Cortex of kidney (tissue), 1 donor: Measurements from ENCODE around the gene ZDHHC11.

Source experiments
- DNase-seq: peaks from one replicate; lab custom pipeline; 2025; lab: John Stamatoyannopoulos, UW

Gene ZDHHC11, protein sequence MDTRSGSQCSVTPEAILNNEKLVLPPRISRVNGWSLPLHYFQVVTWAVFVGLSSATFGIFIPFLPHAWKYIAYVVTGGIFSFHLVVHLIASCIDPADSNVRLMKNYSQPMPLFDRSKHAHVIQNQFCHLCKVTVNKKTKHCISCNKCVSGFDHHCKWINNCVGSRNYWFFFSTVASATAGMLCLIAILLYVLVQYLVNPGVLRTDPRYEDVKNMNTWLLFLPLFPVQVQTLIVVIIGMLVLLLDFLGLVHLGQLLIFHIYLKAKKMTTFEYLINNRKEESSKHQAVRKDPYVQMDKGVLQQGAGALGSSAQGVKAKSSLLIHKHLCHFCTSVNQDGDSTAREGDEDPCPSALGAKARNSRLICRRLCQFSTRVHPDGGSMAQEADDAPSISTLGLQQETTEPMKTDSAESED

DNA sequence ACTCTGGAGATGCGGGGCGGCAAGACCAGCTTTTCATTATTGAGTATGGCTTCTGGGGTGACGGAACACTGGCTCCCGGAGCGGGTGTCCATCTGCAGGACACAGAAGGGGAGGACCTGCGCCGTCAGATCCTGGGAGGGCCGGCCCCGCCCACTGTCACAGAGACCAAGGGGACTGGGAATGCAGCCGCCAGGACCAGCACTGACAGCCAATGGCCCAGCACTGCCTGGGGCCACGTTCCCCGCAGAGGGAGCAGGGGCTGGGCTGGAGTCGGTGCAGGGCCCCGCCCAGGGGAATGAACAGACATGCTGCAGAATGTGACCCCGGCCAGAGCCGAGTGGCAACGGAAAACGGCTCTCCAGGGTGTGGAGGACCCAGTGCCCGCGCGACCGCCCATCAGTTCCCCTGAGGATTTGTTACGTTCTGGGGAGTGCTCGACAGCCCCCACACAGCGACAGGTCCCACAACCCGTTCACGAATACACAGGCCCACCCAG lies at the start of gene ZDHHC11:
Gene ZDHHC11 (minus strand): TSS at position 476 of the 496 bp plus-strand sequence. CDS start 384 bp downstream, at position 92.
- DNase-seq: no peak

DNA sequence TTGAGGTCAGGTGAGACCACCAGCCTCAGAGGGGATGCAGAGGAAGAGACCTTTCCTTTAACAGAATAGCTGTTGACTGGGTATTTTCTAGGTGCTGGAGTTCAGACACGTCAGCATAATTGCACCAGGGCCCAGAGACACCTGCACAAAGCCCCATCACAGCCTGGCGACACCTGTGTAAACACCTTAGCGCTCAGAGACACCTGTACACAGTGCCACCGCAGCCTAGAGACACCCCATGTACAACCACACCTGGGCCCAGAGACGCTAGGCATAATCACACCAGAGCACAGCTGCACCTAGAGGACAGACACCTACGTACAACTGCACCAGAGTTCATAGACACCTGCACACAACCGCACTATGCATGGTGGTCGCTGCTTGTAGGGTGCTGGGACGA lies 42.9 kb upstream of the ZDHHC11 start:
- DNase-seq: no peak

GRCh38 chr5:893137-893506 lies 42.3 kb upstream of the ZDHHC11 start:
- no peak for DNase-seq

DNA sequence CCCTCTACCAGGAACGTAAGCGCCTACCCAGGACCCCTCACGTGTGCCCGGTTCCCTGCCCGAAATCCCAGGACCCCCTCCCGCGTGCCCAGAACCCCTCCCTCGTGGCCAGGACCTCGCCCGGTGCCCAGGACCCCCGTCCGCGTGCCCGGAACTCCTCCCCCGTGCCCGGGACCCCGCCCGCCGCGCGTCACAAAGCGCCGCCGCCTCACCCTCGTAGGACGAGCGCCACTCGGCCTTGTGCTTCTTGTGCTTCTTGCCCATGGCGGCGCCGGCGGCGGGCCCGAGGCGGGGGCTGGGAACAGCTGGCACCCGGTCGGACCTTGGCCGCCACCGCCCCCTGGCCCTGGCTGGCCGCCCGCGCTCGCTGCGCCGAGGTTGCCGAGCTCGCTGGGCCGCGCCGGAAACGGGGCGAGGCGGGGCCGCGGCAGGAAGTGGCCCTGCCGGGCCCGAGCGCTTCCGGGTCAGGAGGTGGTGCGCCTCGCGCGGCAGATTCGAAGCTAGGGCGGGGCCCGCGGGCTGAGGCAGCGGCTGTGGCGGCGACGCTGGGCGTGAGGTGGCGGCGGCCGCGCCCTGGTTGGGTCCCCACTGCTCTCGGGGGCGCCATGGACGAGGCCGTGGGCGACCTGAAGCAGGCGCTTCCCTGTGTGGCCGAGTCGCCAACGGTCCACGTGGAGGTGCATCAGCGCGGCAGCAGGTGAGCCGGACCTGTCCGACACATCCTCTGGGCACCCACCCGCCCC lies 41.8 kb upstream of the ZDHHC11 start, which contains the start of the genes BRD9 and TRIP13:
Gene BRD9 (minus strand): TSS at position 408 of the 743 bp plus-strand sequence. CDS start 144 bp downstream, at position 264.
Gene TRIP13 (plus strand): TSS at position 491 of the 743 bp plus-strand sequence. CDS start 115 bp downstream, at position 606.
- peak; percentile 59 for DNase-seq

- no peak for DNase-seq
These were observed 41.1 kb upstream of the ZDHHC11 start for GRCh38 chr5:891837-892393.

GRCh38 chr5:891117-891836 lies 40.5 kb upstream of the ZDHHC11 start:
- DNase-seq: peak; percentile 32

DNA sequence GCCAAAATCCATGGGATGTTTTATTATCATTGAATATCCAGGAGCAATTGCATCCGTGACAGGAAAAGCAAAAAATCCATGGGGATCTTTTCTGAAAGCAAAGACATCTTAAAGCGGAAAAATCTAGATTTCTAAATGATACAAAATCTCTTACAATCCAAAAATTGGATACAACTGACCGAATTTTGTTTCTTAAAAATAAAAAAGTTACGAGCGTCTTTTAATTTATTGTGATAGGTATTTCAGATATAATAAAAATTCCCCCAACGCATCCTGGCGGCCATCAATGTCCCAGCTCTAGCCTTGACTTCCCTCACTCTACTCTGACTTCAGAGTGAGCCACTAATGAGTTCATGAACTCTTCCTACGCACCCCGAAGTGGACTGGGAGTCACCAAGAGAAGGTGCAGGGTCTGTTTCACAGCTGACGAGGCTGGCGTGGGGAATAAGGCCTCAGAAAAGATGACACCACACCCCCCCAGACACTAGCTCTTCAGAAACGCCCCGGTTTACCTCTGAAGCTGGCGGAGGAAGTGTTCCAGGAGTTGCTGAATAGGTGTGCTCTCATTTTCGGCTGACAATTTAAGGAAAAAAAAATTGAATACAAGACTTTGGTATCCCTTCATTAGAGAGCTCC lies 38.4 kb upstream of the ZDHHC11 start:
- DNase-seq: no peak

GRCh38 chr5:888638-889035 lies 37.9 kb upstream of the ZDHHC11 start:
- no peak for DNase-seq

DNA sequence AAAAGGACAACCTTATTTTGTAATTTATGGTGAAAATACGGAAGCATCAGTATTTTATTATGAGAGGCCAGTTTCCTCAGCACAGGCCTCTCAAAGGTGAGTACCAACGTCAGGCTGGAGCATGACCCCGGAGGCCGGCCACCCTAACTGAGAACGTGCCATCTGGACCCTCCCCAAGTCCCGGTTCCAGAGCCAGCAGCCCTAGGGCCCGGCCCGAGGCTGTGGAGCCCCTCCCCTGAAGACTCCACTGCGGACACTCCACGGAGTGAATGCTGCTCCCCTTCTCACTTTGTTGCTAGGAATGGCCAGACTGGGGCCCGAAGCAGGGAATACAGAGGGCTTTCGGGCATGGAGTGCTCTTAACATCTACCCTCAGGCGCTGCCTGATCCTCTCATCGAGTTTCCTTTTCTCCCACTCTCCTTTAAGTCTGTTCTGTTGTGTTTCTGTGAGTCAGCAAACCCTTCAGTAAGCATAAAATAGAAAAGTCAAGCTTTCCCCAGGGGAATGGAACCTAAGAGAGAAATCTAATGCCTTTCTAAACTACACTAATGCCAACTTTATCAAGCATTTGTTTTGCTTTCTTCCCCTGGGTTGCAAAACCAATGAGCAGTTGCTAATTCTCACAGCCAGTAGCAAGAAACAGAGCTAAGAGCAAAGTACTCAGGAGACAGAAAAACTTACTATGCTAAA lies 37.3 kb upstream of the ZDHHC11 start:
- DNase-seq: no peak

DNA sequence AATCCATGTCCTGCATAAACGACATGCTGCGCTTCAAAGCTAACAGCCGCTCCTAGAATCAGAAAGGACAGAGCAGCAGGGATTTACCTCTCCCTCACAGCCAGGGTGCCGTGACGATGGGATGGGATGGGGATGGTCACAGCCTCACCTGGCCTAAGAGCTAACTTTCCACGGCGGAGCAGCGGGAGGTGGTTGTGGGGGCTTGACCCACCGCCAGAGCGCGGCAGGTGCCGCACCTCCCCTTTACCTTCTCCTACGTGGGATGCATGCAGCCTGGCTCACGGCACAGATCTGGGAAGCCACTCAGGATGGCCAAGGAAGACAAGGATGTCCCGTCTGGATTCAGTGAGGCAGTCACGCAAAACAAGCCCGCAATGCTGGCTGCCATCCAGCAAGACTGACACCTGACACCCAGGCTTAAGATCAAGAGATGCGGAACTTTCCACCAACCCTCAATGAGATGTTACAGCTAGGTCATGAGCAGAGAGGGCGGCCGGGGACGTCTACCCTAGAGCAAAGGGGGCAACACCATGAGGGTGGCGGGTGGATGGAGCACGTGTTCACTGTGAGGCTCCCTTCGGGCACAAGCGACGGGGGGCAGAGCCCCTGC lies 36.0 kb upstream of the ZDHHC11 start:
- no peak for DNase-seq

GRCh38 chr5:886036-886435 lies 35.2 kb upstream of the ZDHHC11 start:
- no peak for DNase-seq

GRCh38 chr5:885529-885928 lies 34.7 kb upstream of the ZDHHC11 start:
- no peak for DNase-seq

DNA sequence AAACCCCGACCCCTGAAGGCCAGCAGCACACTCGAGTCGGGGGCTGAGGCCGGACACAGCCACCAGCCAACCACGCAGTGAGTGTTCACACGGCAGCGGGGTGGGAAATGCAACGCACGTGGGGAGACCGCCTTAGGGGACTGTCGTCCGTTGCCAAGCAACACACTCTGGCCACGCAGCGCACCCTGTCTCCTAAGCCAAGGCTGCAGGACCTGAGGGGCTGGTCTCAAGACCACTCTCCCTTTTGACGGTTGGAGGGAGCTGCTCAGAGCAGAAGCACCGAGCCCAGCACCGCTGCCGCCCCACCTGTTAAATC lies 34.3 kb upstream of the ZDHHC11 start:
- DNase-seq: no peak

DNA sequence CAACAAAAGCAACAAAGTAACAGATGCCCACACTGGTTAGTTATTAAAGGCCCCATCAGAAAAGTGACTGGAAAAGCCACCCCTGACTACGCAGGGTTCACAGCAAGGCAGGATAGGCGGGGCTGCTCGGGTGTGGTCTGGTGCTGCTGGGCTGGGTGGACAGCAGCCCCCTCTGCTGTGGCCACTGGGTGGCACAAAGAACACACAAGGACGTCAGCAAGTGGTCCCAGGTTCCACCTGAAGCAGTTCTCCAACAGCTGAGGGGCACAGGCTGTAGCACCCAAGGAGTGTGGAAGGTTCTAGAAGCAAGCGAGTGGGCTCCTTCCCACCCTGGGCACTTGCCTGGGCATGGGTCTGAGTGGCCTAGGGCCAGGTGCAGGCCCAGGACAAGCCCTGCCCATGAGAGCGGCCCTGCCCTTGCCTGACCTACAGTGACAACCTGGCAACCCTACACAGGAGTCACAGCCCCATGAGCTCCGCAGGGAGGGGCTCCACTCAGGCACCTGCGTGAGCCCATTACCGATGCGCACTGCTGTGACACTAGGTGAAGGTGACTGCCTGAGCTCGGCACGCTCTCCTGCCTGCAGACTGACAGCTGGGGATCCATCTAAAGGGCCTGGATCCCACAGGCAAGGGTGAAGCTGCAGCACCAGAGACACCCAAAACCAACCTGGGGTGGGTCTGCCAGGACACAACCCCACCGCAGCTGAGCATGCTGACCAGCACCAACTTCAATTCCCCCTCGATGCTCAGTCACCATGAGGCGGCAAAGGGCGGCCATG lies 33.8 kb upstream of the ZDHHC11 start:
- DNase-seq: no peak

- DNase-seq: no peak
These were observed 32.8 kb upstream of the ZDHHC11 start for GRCh38 chr5:883475-884181.

DNA sequence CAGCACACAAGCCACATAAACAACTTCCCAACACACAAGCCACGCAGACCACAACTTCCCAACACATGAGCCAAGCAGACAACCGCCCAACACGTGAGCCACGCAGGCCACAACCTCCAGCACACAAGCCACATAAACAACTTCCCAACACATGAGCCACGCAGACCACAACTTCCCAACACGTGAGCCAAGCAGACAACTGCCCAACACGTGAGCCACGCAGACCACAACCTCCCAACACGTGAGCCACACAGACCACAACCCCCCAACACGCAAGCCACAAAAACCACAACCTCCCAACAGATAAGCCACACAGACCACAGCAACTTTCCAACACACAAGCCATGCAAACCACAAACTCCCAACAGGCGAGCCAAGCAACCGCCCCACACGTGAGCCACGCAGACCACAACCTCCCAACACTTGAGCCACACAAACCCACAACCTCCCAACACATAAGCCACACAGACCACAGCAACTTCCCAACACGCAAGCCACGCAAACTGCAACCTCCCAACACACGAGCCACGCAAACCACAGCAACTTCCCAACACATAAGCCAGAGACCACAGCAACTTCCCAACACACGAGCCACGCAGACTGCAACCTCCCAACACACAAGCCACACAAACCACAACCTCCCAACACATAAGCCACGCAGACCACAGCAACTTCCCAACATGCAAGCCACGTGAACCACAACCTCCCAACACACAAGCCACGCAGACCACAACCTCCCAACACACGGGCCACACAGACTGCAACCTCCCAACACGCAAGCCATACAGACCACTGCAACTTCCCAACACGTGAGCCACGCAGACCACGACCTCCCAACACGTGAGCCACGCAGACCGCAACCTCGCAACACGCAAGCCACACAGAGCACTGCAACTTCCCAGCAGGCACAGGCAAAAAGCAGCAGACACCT lies 31.7 kb upstream of the ZDHHC11 start:
- DNase-seq: no peak

- no peak for DNase-seq
These were observed 30.8 kb upstream of the ZDHHC11 start for GRCh38 chr5:881551-881935.
